HL-60/S4 (cell line): ENCODE measurements around the gene RELN.
"Not testable (repeated sequence)": the region's sequence is repeated elsewhere in the genome, so short reads cannot be mapped to it uniquely, and the experiment has no call there.

ENCODE experiments used
- in situ Hi-C: fragments of 300-500 bp; cut with MboI; formaldehyde crosslinking; loops from 2 replicates; pipeline ENCODE4 v1.14.3; 2022; ENCODE audit warnings: low sequenced_read_pairs

RELN gene

GRCh38 chr7:103856929-103857328, 132.5 kb downstream of the RELN start:
- in situ Hi-C loops: no loop called here

- in situ Hi-C loops: no loop called here
Measured at GRCh38 chr7:103855671-103856070, 133.8 kb downstream of the RELN start.

- in situ Hi-C loops: no loop called here
Measured at GRCh38 chr7:103854611-103855010, 134.8 kb downstream of the RELN start.

DNA sequence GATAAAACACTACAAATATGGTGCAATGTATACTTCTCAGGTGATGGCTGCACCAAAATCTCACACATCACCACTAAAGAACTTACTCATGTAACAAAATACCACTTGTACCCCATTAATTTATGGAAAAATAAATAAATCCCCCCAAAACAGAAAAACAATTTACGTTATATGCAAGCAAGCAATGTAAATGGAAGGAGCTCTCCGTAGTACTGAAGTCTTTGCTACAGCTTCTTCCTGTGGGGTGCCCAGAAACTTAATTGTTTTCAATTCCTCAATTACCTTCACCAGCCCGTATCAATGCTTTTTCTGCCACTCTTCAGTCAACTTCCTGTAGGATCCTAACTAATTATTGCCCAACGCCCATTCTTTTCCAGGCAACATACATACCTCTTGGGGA, 138.1 kb downstream of the RELN start:
- in situ Hi-C loops: no loop called here

DNA sequence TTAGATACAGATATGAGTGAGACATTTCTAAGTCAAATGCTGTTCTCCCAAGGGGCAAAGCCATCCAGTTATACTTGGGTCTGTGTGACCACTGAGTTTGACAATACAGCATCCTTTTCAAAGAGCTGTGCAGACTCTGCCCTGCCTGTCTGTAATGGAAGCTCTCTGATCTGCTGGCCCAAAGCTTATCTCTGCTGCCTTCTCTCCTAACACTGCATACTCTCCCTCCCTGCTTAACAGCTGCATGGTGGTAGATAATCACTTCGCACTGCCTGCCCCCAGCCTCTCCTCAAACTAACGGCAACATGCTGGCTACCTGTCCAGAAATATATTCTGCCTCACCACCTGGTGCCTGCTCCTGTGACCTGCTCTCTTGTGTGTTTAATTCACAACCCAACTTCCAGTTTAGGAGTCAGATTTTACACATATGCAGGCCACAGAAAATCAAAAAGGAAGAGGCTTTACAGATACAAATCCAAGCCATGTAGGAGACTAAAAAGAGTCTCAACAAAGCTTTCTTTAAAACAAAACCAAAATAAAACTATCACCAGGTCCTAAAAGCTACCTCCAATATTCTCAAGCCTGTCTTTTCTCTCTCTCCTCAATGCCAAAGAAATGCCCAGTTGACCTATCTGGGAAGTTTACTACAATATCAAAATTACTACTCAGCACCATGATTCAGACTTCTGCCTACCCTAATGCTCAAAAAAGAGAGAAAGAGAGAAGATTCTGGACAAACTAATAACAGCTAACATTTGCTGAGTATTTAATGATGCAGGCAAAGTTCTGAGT, 145.6 kb downstream of the RELN start:
- in situ Hi-C loops: no loop called here

GRCh38 chr7:103833401-103833800, 156.1 kb downstream of the RELN start:
- in situ Hi-C loops: no loop called here

GRCh38 chr7:103832438-103832837, 157.0 kb downstream of the RELN start:
- in situ Hi-C loops: no loop called here

- in situ Hi-C loops: no loop called here
Measured at GRCh38 chr7:103824251-103824650, 165.2 kb downstream of the RELN start.

- in situ Hi-C loops: no loop called here
Measured at GRCh38 chr7:103823084-103823483, 166.4 kb downstream of the RELN start.

DNA sequence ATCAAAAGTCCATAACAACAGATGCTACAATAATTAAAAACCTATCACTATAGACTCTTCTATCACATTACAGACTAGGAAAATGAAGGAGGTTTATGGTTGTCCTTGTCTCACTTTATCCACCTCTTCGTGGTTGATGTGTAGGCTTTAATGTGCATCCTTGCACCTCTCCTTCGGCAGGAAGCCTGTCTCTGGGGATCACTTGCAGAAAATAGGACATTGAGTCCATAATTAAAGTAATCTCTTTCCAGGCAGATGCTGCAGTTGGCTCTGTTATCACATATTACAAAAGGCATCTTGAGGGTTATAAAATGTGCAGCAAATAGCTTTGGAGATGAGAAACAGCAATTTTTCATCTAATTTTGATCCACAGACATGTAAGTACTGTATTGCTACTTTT, 168.4 kb downstream of the RELN start:
- in situ Hi-C loops: no loop called here

GRCh38 chr7:103815972-103816371, 173.5 kb downstream of the RELN start:
- in situ Hi-C loops: not testable (repeated sequence)

DNA sequence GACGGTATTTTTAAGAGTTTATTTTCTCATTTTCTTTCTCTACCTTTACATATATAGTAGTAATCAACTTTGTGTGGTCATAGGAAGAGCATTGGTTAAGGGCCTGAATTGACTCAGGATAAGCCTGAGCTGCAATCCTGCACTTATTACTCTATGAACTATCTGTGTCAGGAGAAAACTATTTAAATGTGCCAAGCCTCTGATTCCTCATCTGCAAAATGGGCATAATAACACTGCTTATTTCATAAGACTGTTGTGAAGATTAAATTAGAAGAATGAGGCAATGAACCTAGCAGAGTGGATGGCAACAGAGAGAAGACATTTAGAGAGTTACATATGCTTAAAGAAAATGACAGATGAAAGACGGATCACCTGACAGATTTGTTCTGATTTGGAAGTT, 175.5 kb downstream of the RELN start:
- in situ Hi-C loops: no loop called here

- in situ Hi-C loops: no loop called here
Measured at GRCh38 chr7:103811997-103812396, 177.5 kb downstream of the RELN start.

- in situ Hi-C loops: no loop called here
Measured at GRCh38 chr7:103811290-103811689, 178.2 kb downstream of the RELN start.

DNA sequence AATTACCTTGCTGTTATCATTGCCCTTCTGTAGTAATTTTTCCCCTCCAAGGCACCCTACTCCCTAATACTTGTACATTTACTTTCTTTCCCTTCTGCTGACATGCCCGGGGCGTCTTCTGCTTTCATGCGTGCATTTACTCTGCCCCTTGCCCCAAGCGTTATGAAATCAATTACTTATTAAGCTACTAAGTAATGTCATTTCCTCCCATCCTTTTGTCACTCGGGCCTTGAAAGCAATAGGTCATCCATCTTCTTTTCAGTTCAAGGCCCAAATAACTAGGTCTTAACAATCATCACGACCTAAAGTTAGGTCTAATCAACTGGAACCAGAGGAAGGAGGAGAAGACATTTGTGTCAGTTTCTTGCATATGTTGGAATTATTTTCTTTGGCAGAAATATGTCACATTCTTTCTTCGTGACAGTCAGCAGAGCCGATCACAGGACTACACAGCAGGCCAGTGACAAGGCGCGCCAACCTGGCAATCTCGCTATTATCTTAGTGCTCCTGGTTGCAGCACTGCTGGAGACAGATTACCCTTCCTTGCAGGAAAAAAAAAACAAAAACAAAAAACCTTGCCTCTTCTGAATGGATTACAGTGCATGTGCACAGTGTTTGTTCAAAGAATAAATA, 179.2 kb downstream of the RELN start:
- in situ Hi-C loops: no loop called here

- in situ Hi-C loops: no loop called here
Measured at GRCh38 chr7:103809229-103809994, 180.0 kb downstream of the RELN start.

- in situ Hi-C loops: no loop called here
Measured at GRCh38 chr7:103805346-103805745, 184.1 kb downstream of the RELN start.

DNA sequence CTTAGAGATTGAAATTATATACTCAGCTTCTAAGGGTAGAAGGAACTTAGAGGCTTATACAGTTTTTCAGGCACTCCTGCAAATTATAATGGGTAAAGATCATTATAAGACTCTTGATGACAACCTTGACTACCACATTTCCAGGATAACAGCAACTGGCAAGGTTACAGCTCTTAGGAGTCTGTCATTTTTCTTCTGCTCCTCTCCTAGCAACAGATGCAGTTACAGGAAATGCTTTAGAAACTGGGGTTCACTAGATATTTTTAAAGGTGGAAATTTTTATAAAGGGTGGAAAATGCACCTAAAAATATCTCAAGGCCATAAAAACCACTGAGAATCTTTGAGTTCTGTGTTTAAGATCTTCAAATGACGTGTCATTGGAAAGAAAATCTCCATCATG, 185.8 kb downstream of the RELN start:
- in situ Hi-C loops: no loop called here

GRCh38 chr7:103799298-103799697, 190.2 kb downstream of the RELN start:
- in situ Hi-C loops: no loop called here

- in situ Hi-C loops: no loop called here
Measured at GRCh38 chr7:103797647-103798307, 191.7 kb downstream of the RELN start.

GRCh38 chr7:103796327-103796962, 193.0 kb downstream of the RELN start:
- in situ Hi-C loops: no loop called here
